NB4 (cell line): Measurements from ENCODE around the gene LGALS3BP.

Experiments used
- CTCF ChIP-seq: IDR thresholded peaks from one replicate; pipeline ENCODE4 v1.5.1; 2012; ENCODE audit warnings: low read depth, low read length
- POLR2A ChIP-seq: IDR thresholded peaks from 2 replicates; pipeline ENCODE4 v1.6.1; 2011; ENCODE audit warnings: mild to moderate bottlenecking; ENCODE audit not compliant: insufficient read length; ENCODE audit errors: extremely low read depth
- TF ChIP-seq, protein P1 (sequence below): IDR thresholded peaks from 2 replicates; pipeline ENCODE4 v1.6.1; 2011; ENCODE audit warnings: low read depth, low read length

DNA sequence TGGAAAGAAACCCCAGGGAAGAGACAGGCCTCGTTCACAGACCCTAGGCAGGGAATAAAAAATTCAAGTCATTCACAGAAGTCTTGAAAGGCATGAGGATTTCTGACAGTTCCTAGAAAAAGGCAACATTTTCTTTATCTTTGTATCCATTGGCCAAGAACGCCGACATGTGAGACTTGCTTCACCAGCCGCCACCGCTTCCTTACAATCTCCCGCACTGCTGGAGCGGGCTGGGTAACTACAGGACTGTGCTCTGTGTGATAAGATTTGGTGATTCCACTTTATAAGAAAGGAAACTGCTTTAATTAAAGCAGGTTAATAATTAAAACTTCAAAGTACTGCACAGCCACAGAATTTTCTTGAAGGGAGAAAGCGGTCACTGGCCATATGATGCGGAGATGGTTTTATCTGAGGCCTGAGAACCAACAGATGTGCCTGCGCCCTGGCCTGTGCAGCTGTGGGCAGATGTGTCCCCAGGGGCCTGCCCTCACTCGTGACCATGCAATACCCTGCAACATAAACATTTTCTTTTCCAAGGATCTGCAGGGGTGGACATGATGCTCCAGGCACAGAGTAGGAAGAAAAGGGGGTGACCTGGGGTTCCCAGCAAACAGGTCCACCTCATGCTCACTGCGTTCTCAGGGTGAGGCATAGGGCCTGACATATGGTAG, 13.0 kb upstream of the LGALS3BP start:
- no peak for TF ChIP-seq CTCF
- TF ChIP-seq POLR2A: no peak
- TF ChIP-seq, protein P1, sequence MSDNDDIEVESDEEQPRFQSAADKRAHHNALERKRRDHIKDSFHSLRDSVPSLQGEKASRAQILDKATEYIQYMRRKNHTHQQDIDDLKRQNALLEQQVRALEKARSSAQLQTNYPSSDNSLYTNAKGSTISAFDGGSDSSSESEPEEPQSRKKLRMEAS: no peak
